K562 (cell line): ENCODE measurements around the gene CENPA. TPM values are rescaled to one million over a fixed set of nuclear protein-coding genes. Genes with fewer than 3 reads are reported as not detected.

Experiments used
- polyA plus RNA-seq, 8 experiments: library from polyadenylated mRNA; depleted of rRNA in 4 of 8; stranded (reverse) in 5 of 8; unstranded in 3 of 8; fragments of >200 nt; fragmentation: Nextera tagmentation in 2 of 8; fragmentation: Illumina TruSeq in 1 of 8; extraction: Ambion mirVana in 2 of 8; extraction: Trizol in 1 of 8; gene quantifications; 2 replicates each; pipeline versions ENCODE4 v1.2.1 to v1.2.3, GENCODE V29; 2011 to 2014; ENCODE audit warnings: inconsistent platforms in 1 of 8, missing spikeins in 1 of 8
- total RNA-seq, 7 experiments: library from RNA; depleted of rRNA in 6 of 7; stranded (reverse); fragments of >200 nt in 6 of 7; fragmentation: Illumina TruSeq in 2 of 7; extraction: Trizol in 2 of 7; gene quantifications; 2 replicates each; pipeline versions ENCODE4 v1.2.1 to v1.2.3, GENCODE V29; 2011 to 2021; ENCODE audit warnings: low replicate concordance in 1 of 7
- TF ChIP-seq, protein P1 (sequence below), 2 experiments: fragments of 450-650 bp; formaldehyde crosslinking in 1 of 2; IDR thresholded peaks; 2 replicates each; pipeline versions ENCODE4 v1.4.0 to v1.6.1; 2014 to 2020; ENCODE audit warnings: mild to moderate bottlenecking in 2 of 2, borderline replicate concordance in 1 of 2, low read depth in 1 of 2
- TF ChIP-seq, protein P2 (sequence below): sonication (generic); formaldehyde crosslinking; IDR thresholded peaks from 2 replicates; pipeline ENCODE4 v1.4.0; 2020; ENCODE audit warnings: mild to moderate bottlenecking, missing genetic modification reagents

The CENPA gene
- total and polyA plus RNA-seq, 9 of the 15 experiments (the other 6 are each of a cell fraction or from before 2014, with no cell fraction given): 11.3 to 61.7 (median 44.7) TPM

DNA sequence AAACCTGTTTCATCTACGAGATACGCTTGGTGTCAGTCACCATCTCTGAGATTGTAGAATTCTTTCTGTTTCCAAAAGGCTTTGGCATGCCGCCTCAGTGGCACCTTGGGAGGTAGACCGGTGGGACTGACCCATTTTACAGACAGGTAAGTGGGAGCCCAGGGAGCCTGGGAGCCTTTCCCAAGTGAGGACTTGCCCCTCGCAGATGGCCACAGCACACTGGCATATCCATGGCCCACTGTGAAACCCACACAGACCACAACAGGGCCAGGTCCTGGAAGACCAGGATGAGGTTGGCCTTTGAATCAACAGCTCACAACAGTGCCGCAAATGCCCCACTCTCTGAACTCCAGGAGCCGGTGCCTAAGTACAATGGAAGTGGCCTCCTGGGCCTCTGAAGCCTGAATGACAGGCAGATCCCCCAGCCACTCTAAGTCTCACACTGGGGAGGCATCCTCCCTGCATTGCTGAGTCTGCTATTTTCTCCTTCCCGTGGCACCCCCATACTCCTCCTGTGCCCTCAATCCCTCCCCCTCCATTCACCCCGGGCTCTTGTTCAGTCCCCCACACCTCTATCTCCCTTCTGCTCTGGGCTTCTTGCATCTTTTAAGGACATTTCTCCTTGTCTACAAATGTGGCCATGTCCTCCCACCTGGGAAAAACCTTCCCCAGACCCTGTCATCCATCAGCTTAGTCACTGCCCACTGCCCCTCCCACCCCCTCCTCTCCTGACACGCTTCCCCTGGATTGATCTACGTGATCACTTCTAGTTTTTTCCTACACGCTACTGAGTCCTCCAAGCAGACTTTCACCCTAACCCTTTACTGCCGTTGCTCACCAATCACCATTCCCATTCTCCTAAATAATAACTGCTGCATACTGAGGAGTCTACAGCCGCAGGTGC, 26.2 kb downstream of the CENPA start (continued):
- TF ChIP-seq, protein P1, sequence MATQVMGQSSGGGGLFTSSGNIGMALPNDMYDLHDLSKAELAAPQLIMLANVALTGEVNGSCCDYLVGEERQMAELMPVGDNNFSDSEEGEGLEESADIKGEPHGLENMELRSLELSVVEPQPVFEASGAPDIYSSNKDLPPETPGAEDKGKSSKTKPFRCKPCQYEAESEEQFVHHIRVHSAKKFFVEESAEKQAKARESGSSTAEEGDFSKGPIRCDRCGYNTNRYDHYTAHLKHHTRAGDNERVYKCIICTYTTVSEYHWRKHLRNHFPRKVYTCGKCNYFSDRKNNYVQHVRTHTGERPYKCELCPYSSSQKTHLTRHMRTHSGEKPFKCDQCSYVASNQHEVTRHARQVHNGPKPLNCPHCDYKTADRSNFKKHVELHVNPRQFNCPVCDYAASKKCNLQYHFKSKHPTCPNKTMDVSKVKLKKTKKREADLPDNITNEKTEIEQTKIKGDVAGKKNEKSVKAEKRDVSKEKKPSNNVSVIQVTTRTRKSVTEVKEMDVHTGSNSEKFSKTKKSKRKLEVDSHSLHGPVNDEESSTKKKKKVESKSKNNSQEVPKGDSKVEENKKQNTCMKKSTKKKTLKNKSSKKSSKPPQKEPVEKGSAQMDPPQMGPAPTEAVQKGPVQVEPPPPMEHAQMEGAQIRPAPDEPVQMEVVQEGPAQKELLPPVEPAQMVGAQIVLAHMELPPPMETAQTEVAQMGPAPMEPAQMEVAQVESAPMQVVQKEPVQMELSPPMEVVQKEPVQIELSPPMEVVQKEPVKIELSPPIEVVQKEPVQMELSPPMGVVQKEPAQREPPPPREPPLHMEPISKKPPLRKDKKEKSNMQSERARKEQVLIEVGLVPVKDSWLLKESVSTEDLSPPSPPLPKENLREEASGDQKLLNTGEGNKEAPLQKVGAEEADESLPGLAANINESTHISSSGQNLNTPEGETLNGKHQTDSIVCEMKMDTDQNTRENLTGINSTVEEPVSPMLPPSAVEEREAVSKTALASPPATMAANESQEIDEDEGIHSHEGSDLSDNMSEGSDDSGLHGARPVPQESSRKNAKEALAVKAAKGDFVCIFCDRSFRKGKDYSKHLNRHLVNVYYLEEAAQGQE (IDR thresholded peaks at IDR 0.05; ENCODE audit: borderline replicate concordance): no peak
- TF ChIP-seq, protein P1 (CRISPR knock-in tag; IDR thresholded peaks at IDR 0.05; ENCODE audit: low read depth): no peak
- TF ChIP-seq, protein P2, sequence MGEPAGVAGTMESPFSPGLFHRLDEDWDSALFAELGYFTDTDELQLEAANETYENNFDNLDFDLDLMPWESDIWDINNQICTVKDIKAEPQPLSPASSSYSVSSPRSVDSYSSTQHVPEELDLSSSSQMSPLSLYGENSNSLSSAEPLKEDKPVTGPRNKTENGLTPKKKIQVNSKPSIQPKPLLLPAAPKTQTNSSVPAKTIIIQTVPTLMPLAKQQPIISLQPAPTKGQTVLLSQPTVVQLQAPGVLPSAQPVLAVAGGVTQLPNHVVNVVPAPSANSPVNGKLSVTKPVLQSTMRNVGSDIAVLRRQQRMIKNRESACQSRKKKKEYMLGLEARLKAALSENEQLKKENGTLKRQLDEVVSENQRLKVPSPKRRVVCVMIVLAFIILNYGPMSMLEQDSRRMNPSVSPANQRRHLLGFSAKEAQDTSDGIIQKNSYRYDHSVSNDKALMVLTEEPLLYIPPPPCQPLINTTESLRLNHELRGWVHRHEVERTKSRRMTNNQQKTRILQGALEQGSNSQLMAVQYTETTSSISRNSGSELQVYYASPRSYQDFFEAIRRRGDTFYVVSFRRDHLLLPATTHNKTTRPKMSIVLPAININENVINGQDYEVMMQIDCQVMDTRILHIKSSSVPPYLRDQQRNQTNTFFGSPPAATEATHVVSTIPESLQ (CRISPR knock-in tag): no peak
